ENCODE results near the gene MAN1A2. TPM values are rescaled to one million over a fixed set of nuclear protein-coding genes. Genes with fewer than 3 reads are reported as not detected.

MAN1A2 gene
- total and polyA plus RNA-seq, 9 of the 15 experiments (the other 6 are each of a cell fraction or from before 2014, with no cell fraction given) = 4.2 to 38.4 (median 18.7) TPM

DNA sequence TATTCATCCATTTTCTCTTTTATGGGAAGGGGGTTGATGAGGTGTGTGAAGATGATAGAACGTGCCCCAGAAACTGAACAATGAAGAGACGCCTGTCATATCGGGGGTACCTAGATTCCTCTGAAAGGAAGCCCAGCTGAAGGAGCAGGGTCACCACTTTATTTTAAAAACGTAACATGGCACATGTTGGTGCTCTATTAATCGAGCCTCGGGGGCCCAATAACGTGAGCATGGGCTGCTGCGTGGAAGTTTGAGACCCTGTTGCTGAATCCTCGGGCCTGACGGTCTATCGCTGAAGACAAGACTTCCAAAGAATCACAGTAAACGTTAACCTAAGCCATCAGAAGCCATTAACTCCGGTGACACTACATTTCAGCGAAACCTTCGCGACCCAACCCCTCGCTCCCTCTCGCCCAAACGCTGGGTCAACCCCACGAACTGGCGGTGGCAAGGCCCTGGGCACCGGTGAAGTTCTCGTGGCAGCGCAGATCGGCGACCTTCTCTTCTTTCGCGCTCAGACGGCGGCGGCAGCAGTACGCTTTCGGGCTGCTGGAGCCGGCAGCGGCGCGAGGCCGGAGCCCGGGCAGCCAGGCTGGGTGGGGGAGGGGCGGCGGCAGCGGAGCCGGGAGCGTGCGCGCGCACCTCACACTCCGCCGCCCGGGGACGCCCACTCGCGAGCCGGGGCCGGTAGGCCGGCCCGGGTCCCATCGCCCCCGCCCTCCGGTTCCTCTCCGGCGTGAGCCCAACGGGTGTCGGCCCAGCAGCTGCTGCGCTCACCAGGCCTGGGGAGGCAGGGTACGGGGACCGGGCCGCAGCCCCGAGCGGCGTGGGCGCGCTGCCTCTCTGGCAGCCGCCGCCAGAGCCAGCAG lies 838 bp upstream of the MAN1A2 start (continued):
- TF ChIP-seq, protein P1, sequence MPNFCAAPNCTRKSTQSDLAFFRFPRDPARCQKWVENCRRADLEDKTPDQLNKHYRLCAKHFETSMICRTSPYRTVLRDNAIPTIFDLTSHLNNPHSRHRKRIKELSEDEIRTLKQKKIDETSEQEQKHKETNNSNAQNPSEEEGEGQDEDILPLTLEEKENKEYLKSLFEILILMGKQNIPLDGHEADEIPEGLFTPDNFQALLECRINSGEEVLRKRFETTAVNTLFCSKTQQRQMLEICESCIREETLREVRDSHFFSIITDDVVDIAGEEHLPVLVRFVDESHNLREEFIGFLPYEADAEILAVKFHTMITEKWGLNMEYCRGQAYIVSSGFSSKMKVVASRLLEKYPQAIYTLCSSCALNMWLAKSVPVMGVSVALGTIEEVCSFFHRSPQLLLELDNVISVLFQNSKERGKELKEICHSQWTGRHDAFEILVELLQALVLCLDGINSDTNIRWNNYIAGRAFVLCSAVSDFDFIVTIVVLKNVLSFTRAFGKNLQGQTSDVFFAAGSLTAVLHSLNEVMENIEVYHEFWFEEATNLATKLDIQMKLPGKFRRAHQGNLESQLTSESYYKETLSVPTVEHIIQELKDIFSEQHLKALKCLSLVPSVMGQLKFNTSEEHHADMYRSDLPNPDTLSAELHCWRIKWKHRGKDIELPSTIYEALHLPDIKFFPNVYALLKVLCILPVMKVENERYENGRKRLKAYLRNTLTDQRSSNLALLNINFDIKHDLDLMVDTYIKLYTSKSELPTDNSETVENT (CRISPR knock-in tag; IDR thresholded peaks at IDR 0.05) = no peak
- TF ChIP-seq, protein P2, sequence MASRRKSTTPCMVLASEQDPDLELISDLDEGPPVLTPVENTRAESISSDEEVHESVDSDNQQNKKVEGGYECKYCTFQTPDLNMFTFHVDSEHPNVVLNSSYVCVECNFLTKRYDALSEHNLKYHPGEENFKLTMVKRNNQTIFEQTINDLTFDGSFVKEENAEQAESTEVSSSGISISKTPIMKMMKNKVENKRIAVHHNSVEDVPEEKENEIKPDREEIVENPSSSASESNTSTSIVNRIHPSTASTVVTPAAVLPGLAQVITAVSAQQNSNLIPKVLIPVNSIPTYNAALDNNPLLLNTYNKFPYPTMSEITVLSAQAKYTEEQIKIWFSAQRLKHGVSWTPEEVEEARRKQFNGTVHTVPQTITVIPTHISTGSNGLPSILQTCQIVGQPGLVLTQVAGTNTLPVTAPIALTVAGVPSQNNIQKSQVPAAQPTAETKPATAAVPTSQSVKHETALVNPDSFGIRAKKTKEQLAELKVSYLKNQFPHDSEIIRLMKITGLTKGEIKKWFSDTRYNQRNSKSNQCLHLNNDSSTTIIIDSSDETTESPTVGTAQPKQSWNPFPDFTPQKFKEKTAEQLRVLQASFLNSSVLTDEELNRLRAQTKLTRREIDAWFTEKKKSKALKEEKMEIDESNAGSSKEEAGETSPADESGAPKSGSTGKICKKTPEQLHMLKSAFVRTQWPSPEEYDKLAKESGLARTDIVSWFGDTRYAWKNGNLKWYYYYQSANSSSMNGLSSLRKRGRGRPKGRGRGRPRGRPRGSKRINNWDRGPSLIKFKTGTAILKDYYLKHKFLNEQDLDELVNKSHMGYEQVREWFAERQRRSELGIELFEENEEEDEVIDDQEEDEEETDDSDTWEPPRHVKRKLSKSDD (conservative IDR thresholded peaks at IDR 0.05; ENCODE audit: low read length) = no peak
- TF ChIP-seq, protein P3, sequence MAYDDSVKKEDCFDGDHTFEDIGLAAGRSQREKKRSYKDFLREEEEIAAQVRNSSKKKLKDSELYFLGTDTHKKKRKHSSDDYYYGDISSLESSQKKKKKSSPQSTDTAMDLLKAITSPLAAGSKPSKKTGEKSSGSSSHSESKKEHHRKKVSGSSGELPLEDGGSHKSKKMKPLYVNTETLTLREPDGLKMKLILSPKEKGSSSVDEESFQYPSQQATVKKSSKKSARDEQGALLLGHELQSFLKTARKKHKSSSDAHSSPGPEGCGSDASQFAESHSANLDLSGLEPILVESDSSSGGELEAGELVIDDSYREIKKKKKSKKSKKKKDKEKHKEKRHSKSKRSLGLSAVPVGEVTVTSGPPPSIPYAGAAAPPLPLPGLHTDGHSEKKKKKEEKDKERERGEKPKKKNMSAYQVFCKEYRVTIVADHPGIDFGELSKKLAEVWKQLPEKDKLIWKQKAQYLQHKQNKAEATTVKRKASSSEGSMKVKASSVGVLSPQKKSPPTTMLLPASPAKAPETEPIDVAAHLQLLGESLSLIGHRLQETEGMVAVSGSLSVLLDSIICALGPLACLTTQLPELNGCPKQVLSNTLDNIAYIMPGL (CRISPR knock-in tag; IDR thresholded peaks at IDR 0.05) = peak; percentile 54
- TF ChIP-seq GATAD2A (IDR thresholded peaks at IDR 0.05) (no peak), PURB (CRISPR knock-in tag; IDR thresholded peaks at IDR 0.05; ENCODE audit: low read depth) (no peak), ZNF766 (CRISPR knock-in tag; conservative IDR thresholded peaks at IDR 0.05) (no peak), TRIM24 (IDR thresholded peaks at IDR 0.05) (peak in 1 of 2 experiments; percentile 56; a peak in 1 of 4 replicates), JUND (IDR thresholded peaks at IDR 0.05; ENCODE audit: borderline replicate concordance, low read depth, low read length) (peak; percentile 35), JUND (tag; IDR thresholded peaks at IDR 0.05; ENCODE audit: borderline replicate concordance, low read depth, low read length) (no peak), ZEB2 (IDR thresholded peaks at IDR 0.05) (no peak), EZH2 (IDR thresholded peaks at IDR 0.05; ENCODE audit: borderline replicate concordance, low read depth, low read length) (no peak), U2AF1 (optimal IDR thresholded peaks at IDR 0.05; ENCODE audit: low read depth, low read length) (peak; percentile 76), EGR1 (conservative IDR thresholded peaks at IDR 0.05) (no peak), SRF (CRISPR knock-in tag; IDR thresholded peaks at IDR 0.05) (no peak), CTBP1 (IDR thresholded peaks at IDR 0.05; ENCODE audit: borderline replicate concordance) (no peak; the same call in 1 of the 2 replicates), HDAC1 (IDR thresholded peaks at IDR 0.05) (peak in 1 of 2 experiments; percentile 63; a peak in 1 of 4 replicates)
- TF ChIP-seq, protein P4, sequence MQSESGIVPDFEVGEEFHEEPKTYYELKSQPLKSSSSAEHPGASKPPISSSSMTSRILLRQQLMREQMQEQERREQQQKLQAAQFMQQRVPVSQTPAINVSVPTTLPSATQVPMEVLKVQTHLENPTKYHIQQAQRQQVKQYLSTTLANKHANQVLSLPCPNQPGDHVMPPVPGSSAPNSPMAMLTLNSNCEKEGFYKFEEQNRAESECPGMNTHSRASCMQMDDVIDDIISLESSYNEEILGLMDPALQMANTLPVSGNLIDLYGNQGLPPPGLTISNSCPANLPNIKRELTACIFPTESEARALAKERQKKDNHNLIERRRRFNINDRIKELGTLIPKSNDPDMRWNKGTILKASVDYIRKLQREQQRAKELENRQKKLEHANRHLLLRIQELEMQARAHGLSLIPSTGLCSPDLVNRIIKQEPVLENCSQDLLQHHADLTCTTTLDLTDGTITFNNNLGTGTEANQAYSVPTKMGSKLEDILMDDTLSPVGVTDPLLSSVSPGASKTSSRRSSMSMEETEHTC (IDR thresholded peaks at IDR 0.05) = peak; percentile 63; the same call in 1 of the 2 replicates
- TF ChIP-seq, protein P5, sequence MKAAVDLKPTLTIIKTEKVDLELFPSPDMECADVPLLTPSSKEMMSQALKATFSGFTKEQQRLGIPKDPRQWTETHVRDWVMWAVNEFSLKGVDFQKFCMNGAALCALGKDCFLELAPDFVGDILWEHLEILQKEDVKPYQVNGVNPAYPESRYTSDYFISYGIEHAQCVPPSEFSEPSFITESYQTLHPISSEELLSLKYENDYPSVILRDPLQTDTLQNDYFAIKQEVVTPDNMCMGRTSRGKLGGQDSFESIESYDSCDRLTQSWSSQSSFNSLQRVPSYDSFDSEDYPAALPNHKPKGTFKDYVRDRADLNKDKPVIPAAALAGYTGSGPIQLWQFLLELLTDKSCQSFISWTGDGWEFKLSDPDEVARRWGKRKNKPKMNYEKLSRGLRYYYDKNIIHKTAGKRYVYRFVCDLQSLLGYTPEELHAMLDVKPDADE (conservative IDR thresholded peaks at IDR 0.05; ENCODE audit: control insufficient read depth, low read depth, low read length) = peak; percentile 13; the same call in 1 of the 2 replicates

All from K562 (cell line).